Progenitor cell of endocrine pancreas (in vitro differentiated cells): ENCODE results near the gene SMIM5. TPM values are rescaled to one million over a fixed set of nuclear protein-coding genes. Genes with fewer than 3 reads are reported as not detected.

Experiments used
- DNase-seq: peaks from one replicate; pipeline ENCODE4 v3.0.0; 2021; ENCODE audit warnings: low spot score; ENCODE audit not compliant: unreplicated experiment
- H3K27ac Mint-ChIP-seq: 2 replicates; pipeline ENCODE4 v1.8.0; 2021; ENCODE audit warnings: mild to moderate bottlenecking, moderate library complexity, mixed read lengths
- H3K27me3 Mint-ChIP-seq: 2 replicates; pipeline ENCODE4 v1.8.0; 2021; ENCODE audit warnings: mixed read lengths
- H3K36me3 Mint-ChIP-seq: 2 replicates; pipeline ENCODE4 v1.8.0; 2022; ENCODE audit warnings: mixed read lengths; ENCODE audit not compliant: insufficient read depth
- H3K4me1 Mint-ChIP-seq: 2 replicates; pipeline ENCODE4 v1.8.0; 2021; ENCODE audit warnings: low read depth, mixed read lengths
- H3K4me3 Mint-ChIP-seq: 2 replicates; pipeline ENCODE4 v1.8.0; 2021; ENCODE audit warnings: low read depth, mild to moderate bottlenecking, moderate library complexity, mixed read lengths
- H3K9me3 Mint-ChIP-seq: 2 replicates; pipeline ENCODE4 v1.8.0; 2021; ENCODE audit warnings: low read depth, mixed read lengths
- CTCF ChIP-seq: fragments of 200-600 bp; sonication (generic); IDR thresholded peaks from one replicate; pipeline ENCODE4 v1.5.0; 2021; ENCODE audit warnings: antibody characterized with exemption, mild to moderate bottlenecking; ENCODE audit not compliant: unreplicated experiment
- total RNA-seq: library from RNA; stranded (reverse); gene quantifications from 2 replicates; pipeline ENCODE4 v1.2.1, GENCODE V29; 2021

Gene SMIM5
- total RNA-seq, 1 donor from 2014 or later = 4.4 TPM

GRCh38 chr17:75672011-75672410 lies 38.8 kb downstream of the SMIM5 start:
- H3K4me3 Mint-ChIP-seq = no peak overlapping the region
- no peak overlapping the region for H3K27ac Mint-ChIP-seq
- H3K27me3 Mint-ChIP-seq = no peaks in the 10 kb centered on the region
- no peaks in the 10 kb centered on the region for H3K9me3 Mint-ChIP-seq
- no peak for DNase-seq
- peaks cover 5% of the 10 kb centered on the region for H3K4me1 Mint-ChIP-seq
- H3K36me3 Mint-ChIP-seq = peaks cover 14% of the 10 kb centered on the region
- no peak for TF ChIP-seq CTCF

- Mint-ChIP-seq H3K9me3 (no peaks in the 10 kb centered on the region), H3K27me3 (no peaks in the 10 kb centered on the region), H3K27ac (no peak overlapping the region), H3K4me3 (no peak overlapping the region), H3K4me1 (peaks cover 2% of the 10 kb centered on the region), H3K36me3 (peaks cover 11% of the 10 kb centered on the region)
- no peak for DNase-seq
- TF ChIP-seq CTCF = no peak
Measured at GRCh38 chr17:75673487-75673886, 40.3 kb downstream of the SMIM5 start.

GRCh38 chr17:75676461-75676860 lies 43.2 kb downstream of the SMIM5 start:
- peaks cover 5% of the 10 kb centered on the region for H3K36me3 Mint-ChIP-seq
- H3K9me3 Mint-ChIP-seq = no peaks in the 10 kb centered on the region
- H3K4me3 Mint-ChIP-seq = no peak overlapping the region
- H3K27ac Mint-ChIP-seq = no peak overlapping the region
- no peak for DNase-seq
- no peaks in the 10 kb centered on the region for H3K4me1 Mint-ChIP-seq
- no peaks in the 10 kb centered on the region for H3K27me3 Mint-ChIP-seq
- no peak for TF ChIP-seq CTCF

- Mint-ChIP-seq H3K9me3 (no peaks in the 10 kb centered on the region), H3K4me3 (no peak overlapping the region)
Measured at GRCh38 chr17:75679706-75680211, 46.5 kb downstream of the SMIM5 start.

GRCh38 chr17:75680431-75680830 lies 47.2 kb downstream of the SMIM5 start:
- Mint-ChIP-seq H3K4me3 (no peak overlapping the region), H3K27ac (no peak overlapping the region), H3K9me3 (no peaks in the 10 kb centered on the region), H3K27me3 (no peaks in the 10 kb centered on the region), H3K36me3 (peaks cover 1% of the 10 kb centered on the region), H3K4me1 (no peaks in the 10 kb centered on the region)
- DNase-seq = no peak
- TF ChIP-seq CTCF = no peak

More at GRCh38 chr17:75679706-75680211, 46.5 kb downstream of the SMIM5 start:
- H3K36me3 Mint-ChIP-seq = peaks cover 1% of the 10 kb centered on the region
- no peak for DNase-seq
- H3K4me1 Mint-ChIP-seq = no peaks in the 10 kb centered on the region
- H3K27me3 Mint-ChIP-seq = no peaks in the 10 kb centered on the region
- H3K27ac Mint-ChIP-seq = no peak overlapping the region
- TF ChIP-seq CTCF = no peak
